ENCODE data around the gene CD200R1L. TPM values are rescaled to one million over a fixed set of nuclear protein-coding genes. Genes with fewer than 3 reads are reported as not detected.

The CD200R1L gene
- total and polyA plus RNA-seq, 2 of the 4 experiments (the other 2 are of a cell fraction), result not detected

DNA sequence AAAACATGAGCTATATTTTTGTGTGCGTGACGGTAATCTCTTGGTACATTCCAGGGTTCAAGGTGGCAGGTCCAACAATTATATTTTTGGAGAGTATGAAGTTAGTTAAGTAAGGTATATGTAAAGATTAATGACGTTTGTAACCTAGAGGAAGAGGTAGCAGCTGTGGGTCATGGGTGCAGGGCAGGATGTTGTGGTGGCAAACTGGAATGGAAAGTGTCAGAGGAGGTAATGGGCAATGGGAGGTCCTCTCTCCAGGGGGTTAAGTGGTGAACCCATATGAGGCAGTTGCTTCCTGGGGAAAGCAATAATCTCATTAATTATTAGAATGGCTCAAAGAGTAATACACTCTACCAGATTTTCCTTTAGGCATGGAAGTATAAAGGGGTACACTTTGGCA is 1.0 kb upstream of the CD200R1L start:
- no peak overlapping the region for H3K4ac ChIP-seq (ENCODE audit: low read depth, low read length)
- intact Hi-C loops (cut with micrococcal nuclease) (no loop called here), dilution Hi-C loops (cut with HindIII; ENCODE audit: low sequenced_read_pairs, unreplicated experiment) (no loop called here), in situ Hi-C loops (cut with MboI; ENCODE audit: low sequenced_read_pairs) (no loop called here)
- H3K79me1 ChIP-seq (ENCODE audit: low read depth in 1 of 2, low read length in 2 of 2), result no peaks in the 10 kb centered on the region
- H3K27me3 ChIP-seq (ENCODE audit: control insufficient read depth, insufficient read depth, low read length), result peaks cover 2% of the 10 kb centered on the region; the same call in 1 of the 2 replicates
- H2BK20ac ChIP-seq (ENCODE audit: low read depth, low read length), result no peak overlapping the region
- H4K91ac ChIP-seq (ENCODE audit: insufficient read depth, low read depth, low read length), result no peak overlapping the region
- 17 to 100% methylated on average over 1 of the region's 3 CpGs for WGBS, 2 experiments (ENCODE audit: extremely low coverage in 2 of 2, insufficient read length in 1 of 2)
- no peaks in the 10 kb centered on the region for H4K20me1 ChIP-seq (ENCODE audit: insufficient read depth, low read length)
- H3K56ac ChIP-seq (ENCODE audit: extremely low read depth, insufficient read depth, low read length), result no peak overlapping the region
- no peak overlapping the region for H4K5ac ChIP-seq (ENCODE audit: low read depth, low read length)
- BruUV-seq (replicated peaks), result no TSS peak
- H2BK15ac ChIP-seq (ENCODE audit: low read depth, low read length), result no peak overlapping the region
- no peak overlapping the region for H3K18ac ChIP-seq (ENCODE audit: low read depth, low read length)
- no peaks in the 10 kb centered on the region for H3K9me1 ChIP-seq (ENCODE audit: insufficient read depth, low read length)
- H2AFZ ChIP-seq (replicated peaks; ENCODE audit: low read length, poor library complexity), result no peak overlapping the region
- H3K9me3 ChIP-seq (ENCODE audit: control insufficient read depth, insufficient read depth, low read length), result peaks cover 2% of the 10 kb centered on the region; the same call in 1 of the 2 replicates
- ChIA-PET CTCF (no interaction called here), POLR2A (ENCODE audit: unreplicated experiment) (no interaction called here)
- no peak overlapping the region for H3K27ac ChIP-seq (ENCODE audit: insufficient read depth, low read length)
- H3K36me3 ChIP-seq (ENCODE audit: control insufficient read depth, insufficient read depth, low read length), result no peaks in the 10 kb centered on the region
- H3K14ac ChIP-seq (replicated peaks; ENCODE audit: low read depth, low read length), result no peak overlapping the region
- no peak overlapping the region for H3K23ac ChIP-seq (ENCODE audit: low read depth, low read length)
- DNase-seq, result no peak
- H3K4me3 ChIP-seq (ENCODE audit: insufficient read depth, low read depth, low read length), result no peak overlapping the region
- H2BK120ac ChIP-seq (ENCODE audit: low read depth, low read length), result no peak overlapping the region
- no peak overlapping the region for H2BK5ac ChIP-seq (ENCODE audit: low read depth, low read length, poor library complexity, severe bottlenecking)
- no peak overlapping the region for H2AK5ac ChIP-seq (ENCODE audit: low read depth, low read length)
- no peak overlapping the region for H4K8ac ChIP-seq (ENCODE audit: low read depth in 2 of 2, low read length in 2 of 2)
- no peak overlapping the region for H3K9ac ChIP-seq (ENCODE audit: low read depth, low read length)
- H3K4me1 ChIP-seq (ENCODE audit: control insufficient read depth, insufficient read depth, low read length), result no peaks in the 10 kb centered on the region
- TF ChIP-seq, protein P1, sequence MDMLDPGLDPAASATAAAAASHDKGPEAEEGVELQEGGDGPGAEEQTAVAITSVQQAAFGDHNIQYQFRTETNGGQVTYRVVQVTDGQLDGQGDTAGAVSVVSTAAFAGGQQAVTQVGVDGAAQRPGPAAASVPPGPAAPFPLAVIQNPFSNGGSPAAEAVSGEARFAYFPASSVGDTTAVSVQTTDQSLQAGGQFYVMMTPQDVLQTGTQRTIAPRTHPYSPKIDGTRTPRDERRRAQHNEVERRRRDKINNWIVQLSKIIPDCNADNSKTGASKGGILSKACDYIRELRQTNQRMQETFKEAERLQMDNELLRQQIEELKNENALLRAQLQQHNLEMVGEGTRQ (IDR thresholded peaks at IDR 0.05; ENCODE audit: low read depth, low read length), result no peak
- no peak for TF ChIP-seq NFE2L2 (IDR thresholded peaks at IDR 0.05; ENCODE audit: low read depth, low read length)
- no peak for TF ChIP-seq RAD21 (IDR thresholded peaks at IDR 0.05; ENCODE audit: low read length)
- TF ChIP-seq POLR2A (IDR thresholded peaks at IDR 0.05; ENCODE audit: low read depth, low read length), result no peak
- no peak for TF ChIP-seq SMC3 (IDR thresholded peaks at IDR 0.05; ENCODE audit: low read depth, low read length)
- TF ChIP-seq ELK1 (IDR thresholded peaks at IDR 0.05; ENCODE audit: borderline replicate concordance, low read depth, low read length), result no peak
- TF ChIP-seq CHD1 (IDR thresholded peaks at IDR 0.05; ENCODE audit: low read depth, low read length), result no peak
- no peak for TF ChIP-seq FOS (IDR thresholded peaks at IDR 0.05; ENCODE audit: low read depth, low read length)
- TF ChIP-seq BHLHE40 (IDR thresholded peaks at IDR 0.05; ENCODE audit: low read depth, low read length), result no peak
- TF ChIP-seq RCOR1 (IDR thresholded peaks at IDR 0.05; ENCODE audit: insufficient replicate concordance, low read length), result no peak
- TF ChIP-seq RFX5 (IDR thresholded peaks at IDR 0.05; ENCODE audit: low read depth, low read length), result no peak
- TF ChIP-seq MAFK (IDR thresholded peaks at IDR 0.05; ENCODE audit: low read depth, low read length), result no peak
- no peak overlapping the region for H3K4me2 ChIP-seq (ENCODE audit: low read depth, low read length)
- no peak overlapping the region for H2AK9ac ChIP-seq (replicated peaks; ENCODE audit: low read depth, low read length, poor library complexity)
- ATAC-seq (ENCODE audit: low read depth), result no peak
